ENCODE data around the gene RWDD1. TPM values are rescaled to one million over a fixed set of nuclear protein-coding genes. Genes with fewer than 3 reads are reported as not detected.

RWDD1 gene
- total and polyA plus RNA-seq, 2 of the 13 experiments (the other 11 are each of a cell fraction or from before 2014, with no cell fraction given): 27.4 to 67.1 TPM

- TF ChIP-seq SRF (IDR thresholded peaks at IDR 0.05; ENCODE audit: low read depth, low read length): peak; percentile 94
- no peak; the same call in 1 of the 2 replicates for TF ChIP-seq ZNF224 (CRISPR knock-in tag; IDR thresholded peaks at IDR 0.05)
- TF ChIP-seq, protein P1, sequence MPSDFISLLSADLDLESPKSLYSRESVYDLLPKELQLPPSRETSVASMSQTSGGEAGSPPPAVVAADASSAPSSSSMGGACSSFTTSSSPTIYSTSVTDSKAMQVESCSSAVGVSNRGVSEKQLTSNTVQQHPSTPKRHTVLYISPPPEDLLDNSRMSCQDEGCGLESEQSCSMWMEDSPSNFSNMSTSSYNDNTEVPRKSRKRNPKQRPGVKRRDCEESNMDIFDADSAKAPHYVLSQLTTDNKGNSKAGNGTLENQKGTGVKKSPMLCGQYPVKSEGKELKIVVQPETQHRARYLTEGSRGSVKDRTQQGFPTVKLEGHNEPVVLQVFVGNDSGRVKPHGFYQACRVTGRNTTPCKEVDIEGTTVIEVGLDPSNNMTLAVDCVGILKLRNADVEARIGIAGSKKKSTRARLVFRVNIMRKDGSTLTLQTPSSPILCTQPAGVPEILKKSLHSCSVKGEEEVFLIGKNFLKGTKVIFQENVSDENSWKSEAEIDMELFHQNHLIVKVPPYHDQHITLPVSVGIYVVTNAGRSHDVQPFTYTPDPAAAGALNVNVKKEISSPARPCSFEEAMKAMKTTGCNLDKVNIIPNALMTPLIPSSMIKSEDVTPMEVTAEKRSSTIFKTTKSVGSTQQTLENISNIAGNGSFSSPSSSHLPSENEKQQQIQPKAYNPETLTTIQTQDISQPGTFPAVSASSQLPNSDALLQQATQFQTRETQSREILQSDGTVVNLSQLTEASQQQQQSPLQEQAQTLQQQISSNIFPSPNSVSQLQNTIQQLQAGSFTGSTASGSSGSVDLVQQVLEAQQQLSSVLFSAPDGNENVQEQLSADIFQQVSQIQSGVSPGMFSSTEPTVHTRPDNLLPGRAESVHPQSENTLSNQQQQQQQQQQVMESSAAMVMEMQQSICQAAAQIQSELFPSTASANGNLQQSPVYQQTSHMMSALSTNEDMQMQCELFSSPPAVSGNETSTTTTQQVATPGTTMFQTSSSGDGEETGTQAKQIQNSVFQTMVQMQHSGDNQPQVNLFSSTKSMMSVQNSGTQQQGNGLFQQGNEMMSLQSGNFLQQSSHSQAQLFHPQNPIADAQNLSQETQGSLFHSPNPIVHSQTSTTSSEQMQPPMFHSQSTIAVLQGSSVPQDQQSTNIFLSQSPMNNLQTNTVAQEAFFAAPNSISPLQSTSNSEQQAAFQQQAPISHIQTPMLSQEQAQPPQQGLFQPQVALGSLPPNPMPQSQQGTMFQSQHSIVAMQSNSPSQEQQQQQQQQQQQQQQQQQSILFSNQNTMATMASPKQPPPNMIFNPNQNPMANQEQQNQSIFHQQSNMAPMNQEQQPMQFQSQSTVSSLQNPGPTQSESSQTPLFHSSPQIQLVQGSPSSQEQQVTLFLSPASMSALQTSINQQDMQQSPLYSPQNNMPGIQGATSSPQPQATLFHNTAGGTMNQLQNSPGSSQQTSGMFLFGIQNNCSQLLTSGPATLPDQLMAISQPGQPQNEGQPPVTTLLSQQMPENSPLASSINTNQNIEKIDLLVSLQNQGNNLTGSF (CRISPR knock-in tag; IDR thresholded peaks at IDR 0.05): no peak; the same call in 1 of the 2 replicates
- peak; percentile 69; the same call in 1 of the 2 replicates for TF ChIP-seq JUND (CRISPR knock-in tag; IDR thresholded peaks at IDR 0.05)
- TF ChIP-seq RNF2 (conservative IDR thresholded peaks at IDR 0.05; ENCODE audit: low read depth): peak; percentile 92
- TF ChIP-seq, protein P2, sequence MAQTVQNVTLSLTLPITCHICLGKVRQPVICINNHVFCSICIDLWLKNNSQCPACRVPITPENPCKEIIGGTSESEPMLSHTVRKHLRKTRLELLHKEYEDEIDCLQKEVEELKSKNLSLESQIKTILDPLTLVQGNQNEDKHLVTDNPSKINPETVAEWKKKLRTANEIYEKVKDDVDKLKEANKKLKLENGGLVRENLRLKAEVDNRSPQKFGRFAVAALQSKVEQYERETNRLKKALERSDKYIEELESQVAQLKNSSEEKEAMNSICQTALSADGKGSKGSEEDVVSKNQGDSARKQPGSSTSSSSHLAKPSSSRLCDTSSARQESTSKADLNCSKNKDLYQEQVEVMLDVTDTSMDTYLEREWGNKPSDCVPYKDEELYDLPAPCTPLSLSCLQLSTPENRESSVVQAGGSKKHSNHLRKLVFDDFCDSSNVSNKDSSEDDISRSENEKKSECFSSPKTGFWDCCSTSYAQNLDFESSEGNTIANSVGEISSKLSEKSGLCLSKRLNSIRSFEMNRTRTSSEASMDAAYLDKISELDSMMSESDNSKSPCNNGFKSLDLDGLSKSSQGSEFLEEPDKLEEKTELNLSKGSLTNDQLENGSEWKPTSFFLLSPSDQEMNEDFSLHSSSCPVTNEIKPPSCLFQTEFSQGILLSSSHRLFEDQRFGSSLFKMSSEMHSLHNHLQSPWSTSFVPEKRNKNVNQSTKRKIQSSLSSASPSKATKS (CRISPR knock-in tag; IDR thresholded peaks at IDR 0.05): no peak
- peak; percentile 95 for TF ChIP-seq FIP1L1 (IDR thresholded peaks at IDR 0.05; ENCODE audit: borderline replicate concordance, insufficient read depth, low read depth, low read length)
- TF ChIP-seq PHF20 (CRISPR knock-in tag; IDR thresholded peaks at IDR 0.05): peak; percentile 98
- TF ChIP-seq, protein P3, sequence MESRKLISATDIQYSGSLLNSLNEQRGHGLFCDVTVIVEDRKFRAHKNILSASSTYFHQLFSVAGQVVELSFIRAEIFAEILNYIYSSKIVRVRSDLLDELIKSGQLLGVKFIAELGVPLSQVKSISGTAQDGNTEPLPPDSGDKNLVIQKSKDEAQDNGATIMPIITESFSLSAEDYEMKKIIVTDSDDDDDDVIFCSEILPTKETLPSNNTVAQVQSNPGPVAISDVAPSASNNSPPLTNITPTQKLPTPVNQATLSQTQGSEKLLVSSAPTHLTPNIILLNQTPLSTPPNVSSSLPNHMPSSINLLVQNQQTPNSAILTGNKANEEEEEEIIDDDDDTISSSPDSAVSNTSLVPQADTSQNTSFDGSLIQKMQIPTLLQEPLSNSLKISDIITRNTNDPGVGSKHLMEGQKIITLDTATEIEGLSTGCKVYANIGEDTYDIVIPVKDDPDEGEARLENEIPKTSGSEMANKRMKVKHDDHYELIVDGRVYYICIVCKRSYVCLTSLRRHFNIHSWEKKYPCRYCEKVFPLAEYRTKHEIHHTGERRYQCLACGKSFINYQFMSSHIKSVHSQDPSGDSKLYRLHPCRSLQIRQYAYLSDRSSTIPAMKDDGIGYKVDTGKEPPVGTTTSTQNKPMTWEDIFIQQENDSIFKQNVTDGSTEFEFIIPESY (CRISPR knock-in tag; IDR thresholded peaks at IDR 0.05): peak; percentile 40
- TF ChIP-seq NFIB (CRISPR knock-in tag; IDR thresholded peaks at IDR 0.05; ENCODE audit: borderline replicate concordance): no peak
- peak; percentile 68; the same call in 1 of the 2 replicates for TF ChIP-seq SIX4 (CRISPR knock-in tag; IDR thresholded peaks at IDR 0.05)
- TF ChIP-seq ZSCAN12 (CRISPR knock-in tag; IDR thresholded peaks at IDR 0.05): no peak
- TF ChIP-seq ZBTB43 (CRISPR knock-in tag; conservative IDR thresholded peaks at IDR 0.05): 0 out of 2 replicates have a peak, but pooled peaks have one; percentile 47
- no peak; the same call in 1 of the 2 replicates for TF ChIP-seq ZBTB10 (CRISPR knock-in tag; IDR thresholded peaks at IDR 0.05; ENCODE audit: borderline replicate concordance)
Observed at GRCh38 chr6:116570856-116571682, at the start of gene RWDD1 (continued).

Data from HepG2 (cell line).